ENCODE data around the gene PRRX2.
"Not testable (repeated sequence)": the region's sequence is repeated elsewhere in the genome, so short reads cannot be mapped to it uniquely, and the experiment has no call there.

Gene PRRX2

DNA sequence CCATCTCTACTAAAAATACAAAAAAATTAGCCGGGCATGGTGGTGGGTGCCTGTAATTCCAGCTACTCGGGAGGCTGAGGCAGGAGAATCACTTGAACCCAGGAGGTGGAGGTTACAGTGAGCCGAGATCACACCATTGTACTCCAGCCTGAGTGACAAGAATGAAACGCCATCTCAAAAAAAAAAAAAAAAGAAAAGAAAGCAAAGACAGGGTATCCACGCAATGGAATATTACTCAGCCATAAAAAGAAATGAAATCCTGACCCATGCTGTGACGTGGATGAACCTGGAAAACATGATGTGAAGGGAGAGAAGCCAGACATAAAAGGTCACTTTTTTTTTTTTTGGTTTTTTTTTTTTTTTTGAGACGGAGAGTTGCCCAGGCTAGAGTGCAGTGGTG is 95.3 kb downstream of the PRRX2 start:
- DNase-seq (ENCODE audit: low read depth), result not testable (repeated sequence)

GRCh38 chr9:129761293-129761900 is 96.0 kb downstream of the PRRX2 start:
- no peak for DNase-seq (ENCODE audit: low read depth)

DNA sequence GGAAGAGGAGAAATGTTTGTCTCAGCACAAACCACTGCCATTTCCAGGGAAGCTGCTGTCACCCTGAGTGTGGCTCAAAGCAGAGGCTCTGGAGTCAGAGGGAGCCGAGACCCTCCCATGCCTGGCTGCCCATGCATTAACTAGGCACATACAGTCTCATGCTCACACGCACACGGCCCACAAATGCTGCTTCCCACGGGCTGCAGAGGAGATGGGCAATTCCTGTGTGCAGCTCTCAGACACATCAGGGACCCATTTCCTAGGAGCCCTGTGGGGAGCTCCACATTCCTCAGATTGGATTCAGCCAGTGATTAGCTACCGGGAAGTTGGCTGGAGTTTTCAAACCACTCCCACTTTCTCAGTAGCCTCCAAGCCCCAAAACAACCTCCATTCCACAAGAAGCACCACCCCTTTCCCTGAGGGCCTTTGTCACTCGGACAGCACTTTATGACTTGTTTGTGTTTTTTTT is 96.5 kb downstream of the PRRX2 start:
- DNase-seq (ENCODE audit: low read depth), result no peak

GRCh38 chr9:129762370-129762984 is 97.0 kb downstream of the PRRX2 start:
- not testable (repeated sequence) for DNase-seq (ENCODE audit: low read depth)

GRCh38 chr9:129762985-129763926 is 97.8 kb downstream of the PRRX2 start:
- DNase-seq (ENCODE audit: low read depth), result no peak

DNA sequence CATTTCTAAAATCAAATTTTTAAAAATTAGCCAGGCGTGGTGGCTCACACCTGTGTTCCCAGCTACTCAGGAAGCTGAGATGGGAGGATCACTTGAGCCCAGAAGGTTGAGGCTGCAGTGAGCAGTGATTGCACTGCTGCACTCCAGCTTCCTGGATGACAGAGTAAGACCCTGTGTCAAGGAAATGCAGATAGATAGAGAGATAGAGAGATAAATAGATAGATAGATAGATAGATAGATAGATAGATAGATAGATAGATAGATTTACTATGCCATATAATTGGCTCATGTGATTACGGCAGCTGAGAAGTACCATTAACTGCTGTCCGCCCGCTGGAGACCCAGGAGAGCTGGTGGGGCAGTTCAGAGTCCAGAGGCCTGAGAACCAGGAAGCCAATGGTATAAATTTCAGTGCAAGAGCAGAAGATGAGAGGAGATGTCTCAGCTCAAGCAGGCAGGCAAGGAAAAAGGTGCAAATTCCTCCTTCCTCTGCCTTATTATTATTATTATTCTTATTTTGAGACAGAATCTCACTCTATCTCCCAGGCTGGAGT is 100.4 kb downstream of the PRRX2 start:
- no peak for DNase-seq (ENCODE audit: low read depth)

GRCh38 chr9:129768486-129768885 is 103.0 kb downstream of the PRRX2 start:
- no peak for DNase-seq (ENCODE audit: low read depth)

GRCh38 chr9:129769669-129770068 is 104.2 kb downstream of the PRRX2 start:
- DNase-seq (ENCODE audit: low read depth), result no peak

- DNase-seq (ENCODE audit: low read depth), result no peak
These were observed 105.3 kb downstream of the PRRX2 start for GRCh38 chr9:129770741-129771140.
